SK-N-MC (cell line): ENCODE results near the gene CASZ1.

Experiments used
- DNase-seq: peaks from one replicate; pipeline ENCODE4 v3.0.0-alpha.2; 2011; ENCODE audit warnings: low read depth, low spot score
- H3K27ac ChIP-seq: fragments of 200-600 bp; sonication (generic); 2 replicates; pipeline ENCODE4 v1.5.1; 2016; ENCODE audit warnings: mixed run types
- H3K36me3 ChIP-seq: fragments of 200-600 bp; sonication (generic); 2 replicates; pipeline ENCODE4 v1.6.1; 2017; ENCODE audit warnings: antibody characterized with exemption, low read length, mixed read lengths; ENCODE audit not compliant: insufficient read depth
- H3K4me3 ChIP-seq: fragments of 200-600 bp; sonication (generic); 2 replicates; pipeline ENCODE4 v1.5.1; 2016
- H3K9ac ChIP-seq: fragments of 200-600 bp; sonication (generic); 2 replicates; pipeline ENCODE4 v1.8.0; 2017; ENCODE audit warnings: mixed run types, mixed read lengths; ENCODE audit not compliant: insufficient read length
- H3K9me3 ChIP-seq: fragments of 200-600 bp; sonication (generic); 2 replicates; pipeline ENCODE4 v1.6.1; 2017; ENCODE audit warnings: low read depth, mild to moderate bottlenecking, antibody characterized with exemption, low read length, moderate library complexity, mixed read lengths
- EZH2 ChIP-seq: fragments of 200-600 bp; sonication (generic); IDR thresholded peaks from one replicate; pipeline ENCODE4 v1.6.1; 2017; ENCODE audit warnings: antibody characterized with exemption
- FOXP2 ChIP-seq: optimal IDR thresholded peaks from 2 replicates; pipeline ENCODE3; 2011; ENCODE audit warnings: mild to moderate bottlenecking, moderate library complexity; ENCODE audit not compliant: insufficient read depth; ENCODE audit errors: extremely low read length, control extremely low read depth
- POLR2AphosphoS5 ChIP-seq: IDR thresholded peaks from 2 replicates; pipeline ENCODE4 v1.6.1; 2012; ENCODE audit warnings: mild to moderate bottlenecking, low read depth, low read length, borderline replicate concordance

The CASZ1 gene

DNA sequence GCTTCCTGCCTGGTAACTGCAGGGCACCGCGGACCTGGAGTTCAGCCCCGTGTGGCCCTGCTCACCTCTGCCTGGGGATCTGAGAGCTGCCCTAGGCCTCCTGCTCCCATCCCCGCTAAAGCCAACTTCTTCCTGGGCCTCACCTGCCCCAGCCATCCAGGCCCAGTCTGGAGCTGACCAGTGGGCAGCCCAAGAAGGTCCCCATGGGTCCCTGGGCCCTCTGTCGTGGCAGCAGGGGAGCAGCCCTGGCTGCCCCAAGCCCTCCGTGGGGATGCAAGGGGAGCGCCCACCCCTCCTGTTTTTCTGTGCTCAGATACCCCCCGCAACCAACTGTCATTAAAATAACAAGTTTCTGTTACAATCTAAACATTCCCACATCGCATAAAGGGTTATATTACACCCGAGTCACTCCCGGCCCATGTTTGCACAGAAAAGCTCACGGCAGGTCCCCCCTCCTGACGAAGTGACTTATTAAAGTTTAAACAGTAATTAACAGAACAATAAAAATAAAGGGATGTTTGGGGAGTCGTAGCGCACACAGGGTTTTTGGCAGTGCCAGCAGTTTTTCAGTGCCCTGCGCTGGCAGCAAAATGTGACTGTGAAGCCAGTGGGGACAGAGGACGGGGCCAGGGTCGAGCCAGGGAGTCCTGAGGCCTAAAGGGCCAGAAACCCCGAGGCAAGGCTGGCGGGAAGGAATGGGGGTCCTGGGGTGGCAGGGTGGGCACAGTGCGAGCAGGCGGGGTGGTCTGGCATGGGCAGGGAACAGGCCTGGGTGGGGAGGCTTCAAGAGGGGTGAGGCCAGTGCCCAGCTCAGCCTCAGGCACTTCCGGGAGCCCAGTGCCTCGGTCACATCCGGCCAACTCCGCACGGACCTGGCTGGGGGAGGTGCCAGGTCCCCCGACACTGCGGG, 121.5 kb downstream of the CASZ1 start:
- Histone ChIP-seq H3K36me3 (no peaks in the 10 kb centered on the region), H3K9me3 (no peaks in the 10 kb centered on the region), H3K27ac (no peak overlapping the region), H3K9ac (no peak overlapping the region), H3K4me3 (no peak overlapping the region)
- TF ChIP-seq FOXP2 (no peak), POLR2AphosphoS5 (no peak), EZH2 (no peak)
- DNase-seq: no peak

GRCh38 chr1:10674222-10674621, 122.2 kb downstream of the CASZ1 start:
- no peak for DNase-seq
- no peak for TF ChIP-seq POLR2AphosphoS5
- TF ChIP-seq FOXP2: no peak
- TF ChIP-seq EZH2: no peak
- Histone ChIP-seq H3K36me3 (no peaks in the 10 kb centered on the region), H3K9me3 (no peaks in the 10 kb centered on the region), H3K9ac (no peak overlapping the region), H3K27ac (no peak overlapping the region), H3K4me3 (no peak overlapping the region)

GRCh38 chr1:10673109-10673711, 123.2 kb downstream of the CASZ1 start:
- no peak overlapping the region for H3K4me3 ChIP-seq
- H3K9me3 ChIP-seq: no peaks in the 10 kb centered on the region
- TF ChIP-seq FOXP2 (no peak), EZH2 (no peak), POLR2AphosphoS5 (no peak)
- no peak overlapping the region for H3K27ac ChIP-seq
- H3K36me3 ChIP-seq: no peaks in the 10 kb centered on the region
- no peak for DNase-seq
- H3K9ac ChIP-seq: no peak overlapping the region

- DNase-seq: no peak
- H3K27ac ChIP-seq: no peak overlapping the region
- TF ChIP-seq FOXP2 (no peak), EZH2 (no peak), POLR2AphosphoS5 (no peak)
These were observed 123.9 kb downstream of the CASZ1 start for GRCh38 chr1:10672343-10673050.

GRCh38 chr1:10671622-10672342, 124.7 kb downstream of the CASZ1 start:
- Histone ChIP-seq H3K9ac (no peak overlapping the region), H3K9me3 (no peaks in the 10 kb centered on the region), H3K36me3 (no peaks in the 10 kb centered on the region), H3K27ac (no peak overlapping the region), H3K4me3 (no peak overlapping the region)
- DNase-seq: no peak
- TF ChIP-seq FOXP2 (no peak), EZH2 (no peak), POLR2AphosphoS5 (no peak)

More at GRCh38 chr1:10672343-10673050, 123.9 kb downstream of the CASZ1 start:
- Histone ChIP-seq H3K36me3 (no peaks in the 10 kb centered on the region), H3K9me3 (no peaks in the 10 kb centered on the region), H3K9ac (no peak overlapping the region), H3K4me3 (no peak overlapping the region)

- Histone ChIP-seq H3K9me3 (no peaks in the 10 kb centered on the region), H3K9ac (no peak overlapping the region), H3K4me3 (no peak overlapping the region), H3K27ac (no peak overlapping the region), H3K36me3 (no peaks in the 10 kb centered on the region)
- TF ChIP-seq EZH2 (no peak), FOXP2 (no peak), POLR2AphosphoS5 (no peak)
- DNase-seq: no peak
These were observed 125.4 kb downstream of the CASZ1 start for GRCh38 chr1:10671090-10671489.

DNA sequence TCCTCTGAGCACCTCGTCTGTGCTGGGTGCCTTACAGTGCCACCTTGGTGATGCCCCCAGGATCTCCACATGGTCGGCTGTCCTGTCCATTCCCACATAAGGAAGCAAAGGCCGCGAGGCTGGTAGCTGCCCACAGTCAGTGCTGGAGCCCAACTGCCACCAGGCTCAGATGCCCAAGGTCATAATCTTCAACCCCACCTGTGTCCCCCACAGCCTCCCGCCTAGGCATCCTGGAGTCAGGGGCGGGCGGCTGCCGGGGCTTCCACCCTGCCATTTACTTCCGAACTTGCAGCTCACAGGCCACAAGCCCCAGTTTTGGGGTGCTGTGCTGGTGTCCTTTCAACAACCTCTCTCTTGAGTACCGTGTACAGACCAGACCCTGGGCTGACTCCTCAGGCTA, 126.3 kb downstream of the CASZ1 start:
- Histone ChIP-seq H3K27ac (no peak overlapping the region), H3K36me3 (no peaks in the 10 kb centered on the region), H3K4me3 (no peak overlapping the region), H3K9ac (no peak overlapping the region), H3K9me3 (no peaks in the 10 kb centered on the region)
- TF ChIP-seq EZH2 (no peak), FOXP2 (no peak), POLR2AphosphoS5 (no peak)
- no peak for DNase-seq

- Histone ChIP-seq H3K36me3 (no peaks in the 10 kb centered on the region), H3K9ac (no peak overlapping the region), H3K4me3 (no peak overlapping the region), H3K9me3 (no peaks in the 10 kb centered on the region), H3K27ac (no peak overlapping the region)
- no peak for DNase-seq
- TF ChIP-seq POLR2AphosphoS5: no peak
- no peak for TF ChIP-seq EZH2
- no peak for TF ChIP-seq FOXP2
These were observed 126.9 kb downstream of the CASZ1 start for GRCh38 chr1:10669570-10669969.
